IPS DF 4.7 (cell line): ENCODE measurements around the gene CISTR.
"Not testable (repeated sequence)": the region's sequence is repeated elsewhere in the genome, so short reads cannot be mapped to it uniquely, and the experiment has no call there.

ENCODE experiments used
- DNase-seq: peaks from one replicate; pipeline ENCODE4 v3.0.0-alpha.2; 2013; ENCODE audit warnings: low spot score; ENCODE audit errors: extremely low read depth

CISTR gene

DNA sequence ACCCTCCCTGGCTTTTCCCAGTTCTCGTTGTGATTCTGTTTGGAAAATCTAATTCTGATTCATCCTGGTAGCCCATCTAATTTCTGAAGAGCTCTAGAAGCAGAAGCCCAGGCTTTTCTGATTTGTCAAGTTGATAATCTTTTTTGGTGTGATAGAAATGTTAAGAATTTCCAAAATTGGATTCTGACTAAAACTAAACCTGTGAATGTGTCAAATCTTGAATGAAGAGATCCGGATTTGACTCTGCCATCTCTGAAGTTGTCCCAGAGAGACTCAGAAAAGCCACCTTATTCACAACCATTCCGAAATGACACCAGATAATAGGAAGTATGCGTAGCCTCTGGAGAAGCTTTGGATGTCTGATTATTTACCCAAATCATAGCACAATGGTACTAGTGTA lies 12.8 kb upstream of the CISTR start:
- DNase-seq, result no peak

DNA sequence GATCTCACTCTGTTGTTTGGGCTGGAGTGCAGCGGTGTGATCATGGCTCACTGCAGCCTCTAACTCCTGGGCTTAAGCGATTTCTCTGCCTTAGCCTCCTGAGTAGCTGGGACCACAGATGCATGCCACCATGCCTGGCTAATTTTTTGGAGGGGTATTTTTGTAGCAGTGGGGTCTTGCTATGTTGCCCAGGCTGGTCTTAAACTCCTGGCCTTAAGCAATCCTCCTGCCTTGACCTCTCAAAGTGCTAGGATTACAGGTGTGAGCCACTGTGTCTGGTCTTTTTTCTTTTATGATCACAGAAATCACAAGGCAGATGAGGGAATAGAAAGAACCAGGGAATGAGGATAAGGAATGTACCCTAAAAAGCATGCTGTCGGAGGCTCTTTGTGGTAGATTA lies 11.0 kb upstream of the CISTR start:
- DNase-seq, result not testable (repeated sequence)

DNA sequence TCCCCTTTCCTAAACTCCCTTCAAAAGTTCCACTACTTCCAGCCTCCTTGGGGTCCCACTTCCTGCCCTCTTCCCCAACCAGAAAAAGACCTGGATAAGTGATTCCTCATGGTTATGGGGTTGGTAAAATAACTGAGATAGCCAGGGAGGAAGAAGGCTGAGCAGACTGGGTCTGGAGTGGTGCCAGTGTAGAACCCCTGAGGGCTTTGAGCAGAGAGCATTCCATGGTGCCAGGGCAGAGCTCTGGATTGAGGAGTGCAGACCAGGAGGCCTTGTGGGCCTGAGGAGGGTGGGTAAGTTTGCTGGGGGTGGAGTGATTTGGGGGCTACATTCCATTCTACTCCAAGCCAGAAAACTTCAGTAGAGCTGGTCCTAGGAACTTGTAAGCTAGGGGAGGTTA lies 9.5 kb upstream of the CISTR start:
- DNase-seq, result no peak

DNA sequence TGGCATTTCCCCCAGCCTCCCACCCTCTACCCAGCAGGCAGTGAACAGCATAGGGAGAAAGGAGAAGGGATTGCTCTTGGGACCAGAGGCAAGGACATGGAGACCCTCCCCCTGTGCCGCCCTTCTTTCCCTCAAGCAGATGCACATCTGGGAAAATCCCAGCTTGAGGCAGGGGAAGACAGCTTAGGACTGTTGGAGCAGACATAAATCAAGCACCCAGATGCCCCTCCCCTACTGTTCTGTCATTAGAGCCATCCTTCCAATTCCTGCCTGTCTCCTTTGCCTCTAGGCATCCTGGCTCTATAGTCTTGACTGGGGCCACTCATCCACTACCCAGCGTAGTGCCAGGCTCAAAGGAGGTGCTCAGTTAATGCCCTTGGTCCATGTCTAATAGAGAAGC lies 7.5 kb upstream of the CISTR start:
- DNase-seq, result no peak

DNA sequence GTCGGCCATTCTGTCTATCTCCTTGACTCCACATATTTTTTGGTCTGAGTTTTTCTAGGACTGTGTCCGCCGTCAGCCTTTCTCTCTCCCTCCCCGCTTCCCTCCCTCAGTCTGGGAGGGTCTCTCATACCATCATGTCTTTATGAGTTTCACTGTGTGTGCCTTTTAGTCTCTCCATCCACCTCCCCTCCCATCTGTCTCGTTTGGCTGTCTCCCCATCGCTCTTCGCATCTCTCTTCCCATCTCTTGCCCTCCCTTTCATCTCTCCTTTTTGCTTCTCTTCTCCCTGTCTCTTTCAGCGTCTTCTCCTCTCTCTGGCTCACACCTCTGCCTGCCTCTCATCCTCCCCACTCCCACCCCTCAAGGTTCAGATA lies 6.9 kb upstream of the CISTR start:
- DNase-seq, result no peak

DNA sequence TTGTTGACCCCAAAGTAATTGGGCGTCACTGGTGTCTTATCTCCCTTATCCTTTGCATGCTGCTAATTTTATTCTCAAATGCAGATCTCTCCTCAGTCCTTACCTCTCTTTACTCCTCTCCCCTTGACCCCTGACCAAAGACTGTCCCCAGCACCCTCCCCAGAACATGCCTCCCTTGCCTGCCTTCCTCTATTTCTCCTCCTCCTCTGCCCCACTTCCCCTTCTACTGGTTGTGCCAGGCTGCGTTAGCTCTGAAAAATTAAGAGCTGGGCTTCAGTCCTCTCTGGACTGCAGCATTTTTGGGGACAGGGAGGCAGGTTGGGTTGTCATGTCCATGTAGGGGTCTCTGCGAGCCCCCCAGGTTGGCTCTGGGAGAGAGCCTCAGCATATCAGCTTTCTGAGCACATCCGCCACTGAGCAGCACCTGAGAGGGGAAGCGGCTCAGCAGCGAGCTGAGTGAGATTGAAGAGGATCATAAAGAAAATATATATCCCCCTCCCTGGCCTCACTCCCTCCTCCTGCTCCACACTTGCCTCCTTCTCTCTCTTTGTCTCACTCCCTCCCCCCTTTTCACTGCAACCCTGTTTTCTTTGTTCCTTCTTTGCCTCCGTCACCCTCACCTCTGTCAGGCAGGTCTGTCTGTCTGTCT lies 6.4 kb upstream of the CISTR start:
- DNase-seq, result no peak

DNA sequence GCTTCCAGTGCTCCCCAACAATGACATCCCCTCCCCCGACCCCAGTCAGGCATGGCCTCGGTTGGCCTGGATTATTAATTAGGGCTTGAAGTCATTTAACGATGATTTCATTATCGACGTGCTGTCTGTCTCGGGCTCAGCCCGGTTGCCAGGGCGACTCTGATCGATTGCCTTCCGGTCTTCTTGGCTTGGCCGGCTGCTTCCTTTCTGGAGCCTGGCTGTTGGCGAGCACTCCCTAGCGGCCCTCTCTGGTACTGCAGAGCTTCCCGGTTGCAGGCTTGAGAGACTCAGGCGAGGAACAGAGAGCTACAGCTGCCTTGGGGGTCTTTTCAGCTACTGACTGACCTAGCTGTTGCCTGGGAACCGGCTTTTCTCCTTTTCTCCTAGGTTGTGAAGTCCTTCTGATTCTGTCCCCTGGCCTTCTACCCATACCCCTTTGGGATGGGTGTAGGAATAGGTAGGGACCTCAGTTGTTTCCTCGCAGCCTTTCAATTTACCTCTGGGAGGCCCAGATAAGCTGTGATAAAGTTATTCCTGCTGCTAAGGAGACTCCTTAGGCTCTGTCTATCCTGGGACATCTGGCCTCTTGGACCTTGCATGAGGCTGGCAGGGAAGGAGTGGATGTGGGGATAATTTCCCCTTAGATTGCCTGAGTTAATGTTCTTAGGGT lies 5.5 kb upstream of the CISTR start:
- DNase-seq, result peak; percentile 93

DNA sequence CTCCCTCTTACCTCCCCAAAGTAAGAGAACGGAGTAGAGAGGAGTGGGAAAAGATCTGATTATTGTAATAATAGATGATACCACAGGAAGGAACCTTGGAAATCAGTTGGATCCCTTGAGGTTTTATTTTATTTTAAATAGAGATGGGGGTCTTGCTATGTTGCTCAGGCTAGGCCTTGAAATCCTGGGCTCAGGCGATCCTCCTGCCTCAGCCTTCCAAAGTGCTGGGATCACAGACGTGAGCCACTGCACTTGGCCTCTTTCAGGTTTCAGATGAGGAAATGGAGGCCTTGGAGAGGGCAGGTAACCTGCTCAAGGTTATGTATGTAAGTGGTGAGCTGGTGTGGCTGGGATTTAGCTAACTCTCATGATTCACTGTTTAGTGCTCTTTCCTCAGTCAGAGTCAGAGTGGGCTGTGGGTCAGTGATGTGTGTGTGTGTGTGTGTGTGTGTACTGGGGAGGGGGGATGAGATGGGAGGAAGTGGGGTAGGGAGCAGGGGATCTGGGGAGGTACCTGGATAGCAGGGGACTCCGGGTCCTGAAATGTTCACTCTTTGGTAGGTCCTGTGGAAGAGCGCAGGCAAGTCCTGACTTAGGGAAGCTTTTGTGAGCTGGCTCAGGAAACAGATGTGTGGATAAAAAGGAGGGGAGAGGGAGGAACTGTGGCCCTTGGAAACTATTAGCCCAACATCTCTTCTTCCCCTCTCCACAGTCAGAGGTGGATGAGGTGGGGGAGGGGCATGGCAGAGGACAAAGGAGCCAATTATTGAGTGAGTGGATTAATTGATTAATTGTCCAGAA lies 4.7 kb upstream of the CISTR start:
- no peak for DNase-seq

DNA sequence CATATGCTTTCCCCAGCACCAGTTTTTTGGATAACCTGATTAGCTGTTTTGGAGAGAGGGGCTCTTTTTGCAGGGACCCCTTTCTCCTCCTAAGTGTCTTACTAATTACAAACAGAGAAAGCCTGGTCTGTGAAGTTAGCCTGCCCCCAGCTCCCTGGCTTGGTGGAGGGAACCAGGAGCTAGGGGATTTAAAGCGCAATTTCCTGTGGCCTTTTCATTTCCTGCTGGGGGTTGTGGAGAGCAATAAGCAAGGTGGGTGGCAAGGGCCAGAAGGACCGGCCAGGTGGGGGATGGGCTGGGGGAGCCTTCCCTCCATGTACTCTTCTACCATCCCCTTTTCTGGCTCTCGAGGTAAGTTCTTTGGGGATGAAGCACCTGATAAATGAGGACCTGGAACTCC lies 4.1 kb upstream of the CISTR start:
- no peak for DNase-seq

DNA sequence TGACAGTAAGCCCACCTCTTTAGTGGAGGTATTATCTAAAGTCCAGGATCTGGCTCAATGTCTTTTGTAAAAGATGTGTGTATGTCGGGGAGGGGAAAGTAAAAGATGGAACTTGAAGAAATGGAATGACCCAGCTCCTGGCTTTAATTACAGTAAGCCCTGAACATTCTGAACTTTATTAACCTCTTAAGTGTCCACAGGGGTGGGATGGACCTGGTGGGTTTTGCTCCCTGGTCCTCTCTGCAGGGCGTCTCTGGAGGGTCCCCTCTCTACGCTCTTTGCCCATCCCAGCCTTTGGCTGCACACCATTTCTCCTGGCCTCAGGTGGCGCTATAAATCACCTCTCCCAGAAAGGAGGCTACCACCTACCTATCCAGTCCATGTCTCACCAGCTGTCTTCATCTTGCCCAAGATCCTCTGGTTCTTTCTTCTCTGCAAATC lies 3.7 kb upstream of the CISTR start:
- DNase-seq, result no peak

DNA sequence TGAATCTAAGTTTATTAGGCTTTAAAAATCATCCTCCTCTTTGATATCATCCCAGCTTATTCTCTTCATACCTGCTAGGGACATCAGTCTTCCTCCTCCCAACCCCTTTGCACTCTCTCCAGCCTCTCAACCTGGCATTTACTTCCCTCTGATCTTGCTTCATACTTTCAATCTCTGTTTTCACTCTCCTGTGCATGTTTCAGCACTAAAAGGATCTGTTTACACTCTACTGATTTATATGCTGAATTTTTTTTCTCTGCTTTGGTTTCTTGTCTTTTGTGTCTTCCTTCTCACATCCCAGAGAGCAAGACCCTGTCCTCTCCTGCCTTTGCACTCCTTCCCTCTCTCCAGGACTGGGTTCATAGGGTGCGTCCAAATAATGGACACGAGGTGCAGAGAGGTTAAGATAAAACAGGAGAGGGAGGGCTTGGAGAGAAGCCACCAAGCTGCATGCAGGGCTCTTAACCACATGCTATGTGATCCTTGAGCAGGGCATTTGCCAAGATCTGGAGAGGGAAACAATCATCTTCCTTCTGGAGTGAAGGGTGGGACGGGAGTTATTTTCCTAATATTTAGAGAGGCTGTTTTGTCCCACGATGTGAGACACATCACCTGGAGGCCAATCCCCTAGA lies 3.0 kb upstream of the CISTR start:
- no peak for DNase-seq

DNA sequence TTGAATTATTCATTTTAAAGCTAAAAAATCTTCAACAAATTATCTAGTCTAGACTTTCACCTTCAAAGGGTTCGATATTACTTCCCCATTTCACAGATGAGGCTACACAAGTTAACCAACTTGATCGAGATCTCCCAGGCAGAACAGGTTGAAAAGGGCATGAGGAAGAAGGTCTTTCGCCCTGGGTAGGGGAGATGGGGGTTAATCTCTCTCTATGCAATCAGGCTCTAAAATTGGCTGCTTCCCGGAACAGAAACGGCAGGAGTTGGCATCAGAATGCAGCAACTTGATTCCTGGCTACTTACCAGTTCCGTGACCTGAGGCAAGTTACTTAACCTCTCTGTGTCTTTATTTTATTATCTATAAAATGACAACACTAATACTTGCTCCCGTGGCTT lies 2.4 kb upstream of the CISTR start:
- no peak for DNase-seq

DNA sequence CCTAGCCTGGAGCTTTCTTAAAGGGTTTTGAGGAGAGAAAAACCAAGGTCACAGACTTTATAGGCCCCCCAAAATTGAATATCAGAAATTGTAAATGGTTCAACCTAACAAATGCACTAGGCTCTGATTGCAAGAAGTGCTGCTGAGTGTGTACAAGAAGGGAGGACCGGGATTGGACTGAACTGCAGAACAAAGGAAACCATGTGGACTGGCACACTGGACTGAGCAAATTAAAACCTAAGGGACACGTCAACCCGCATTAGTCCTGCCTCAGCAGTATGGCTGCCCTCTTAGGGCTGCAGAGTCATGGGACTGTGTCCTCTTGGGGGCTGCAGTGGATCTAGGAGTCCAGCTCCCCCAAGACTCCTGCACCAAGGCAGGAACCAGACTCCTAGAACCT lies 842 bp upstream of the CISTR start:
- DNase-seq, result no peak

DNA sequence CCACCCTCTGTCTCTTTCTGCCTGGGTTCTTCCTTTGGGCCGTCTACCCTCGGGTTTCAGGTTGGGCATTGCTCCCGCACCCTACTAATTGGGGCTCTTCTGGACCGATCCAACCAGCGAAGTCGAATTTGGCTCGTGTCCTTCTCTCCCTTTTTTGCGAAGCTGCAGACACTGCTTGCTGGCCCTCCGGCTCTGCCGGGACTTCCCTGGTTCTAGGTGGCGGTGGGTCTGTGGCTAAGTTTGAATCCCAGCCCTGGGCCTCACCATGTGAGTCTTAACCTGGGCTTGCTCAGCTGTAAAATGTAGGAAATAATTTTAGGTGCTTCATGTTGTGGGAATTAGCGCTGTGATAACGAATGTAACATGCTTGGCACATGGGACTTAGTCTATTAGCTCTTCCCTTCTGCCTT lies 418 bp upstream of the CISTR start:
- DNase-seq, result no peak

DNA sequence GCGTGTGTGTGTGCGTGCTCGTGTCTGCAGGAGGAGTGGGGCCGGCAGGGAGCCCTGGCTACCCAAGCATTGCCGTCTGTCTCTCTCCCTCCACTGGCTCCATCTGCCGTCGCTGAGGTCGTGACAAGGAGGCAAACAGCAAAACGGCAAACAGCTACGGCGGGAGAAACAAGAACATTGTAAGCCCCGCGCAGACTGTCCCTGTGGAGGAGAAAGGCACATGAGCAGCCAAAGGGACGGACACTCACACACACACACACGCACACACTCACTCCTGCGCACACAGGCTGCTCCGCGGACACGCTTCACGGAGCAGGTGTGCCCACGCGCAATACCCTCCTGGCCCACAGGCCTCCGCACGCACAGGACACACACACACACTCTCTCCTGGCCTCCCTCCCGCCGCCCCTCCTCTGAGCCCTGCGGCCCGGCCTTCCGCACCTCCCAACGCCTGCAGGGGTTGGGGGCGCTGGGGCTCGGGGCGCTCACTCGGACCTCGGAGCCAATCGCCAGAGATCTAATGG lies 905 bp downstream of the CISTR start:
- no peak for DNase-seq

DNA sequence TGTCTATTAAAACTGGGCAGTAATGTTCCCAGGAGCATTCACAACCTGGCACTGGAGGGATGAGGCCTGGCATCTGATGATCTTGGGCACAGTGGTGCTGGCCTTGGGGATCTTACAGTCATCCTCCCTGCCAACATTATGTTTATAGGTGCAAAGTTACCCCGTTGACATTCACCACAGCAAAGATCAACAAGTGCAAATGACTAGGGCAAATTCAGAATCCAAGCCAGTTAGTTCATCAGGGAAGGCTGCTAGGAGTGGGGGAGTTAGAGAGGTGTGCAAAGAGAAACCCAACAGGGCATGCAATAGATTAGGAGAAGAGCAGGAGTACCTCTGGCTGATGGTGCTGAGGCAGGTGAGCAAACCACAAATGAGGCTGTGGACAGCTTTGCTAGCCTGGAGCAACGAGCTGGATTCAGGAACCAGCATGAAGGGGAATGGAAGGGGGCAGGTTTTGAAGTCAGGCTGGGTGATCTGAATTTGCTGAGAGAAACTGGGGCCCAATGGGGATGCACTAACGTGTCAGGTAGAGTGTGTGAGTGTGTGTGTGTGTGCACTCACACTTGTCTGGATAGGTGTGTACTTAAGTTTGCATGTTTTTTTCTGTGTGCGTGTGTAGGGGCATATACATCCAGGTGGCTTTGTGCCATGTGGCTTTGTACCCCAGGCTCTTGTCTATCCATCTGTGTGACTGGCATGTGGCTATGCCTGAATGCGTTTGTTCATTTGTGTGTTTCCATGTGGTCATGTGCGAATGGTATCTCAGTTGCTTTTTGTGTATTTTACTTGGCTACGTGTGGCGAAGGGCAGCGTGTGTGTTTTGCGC lies 1.6 kb downstream of the CISTR start:
- DNase-seq, result no peak

DNA sequence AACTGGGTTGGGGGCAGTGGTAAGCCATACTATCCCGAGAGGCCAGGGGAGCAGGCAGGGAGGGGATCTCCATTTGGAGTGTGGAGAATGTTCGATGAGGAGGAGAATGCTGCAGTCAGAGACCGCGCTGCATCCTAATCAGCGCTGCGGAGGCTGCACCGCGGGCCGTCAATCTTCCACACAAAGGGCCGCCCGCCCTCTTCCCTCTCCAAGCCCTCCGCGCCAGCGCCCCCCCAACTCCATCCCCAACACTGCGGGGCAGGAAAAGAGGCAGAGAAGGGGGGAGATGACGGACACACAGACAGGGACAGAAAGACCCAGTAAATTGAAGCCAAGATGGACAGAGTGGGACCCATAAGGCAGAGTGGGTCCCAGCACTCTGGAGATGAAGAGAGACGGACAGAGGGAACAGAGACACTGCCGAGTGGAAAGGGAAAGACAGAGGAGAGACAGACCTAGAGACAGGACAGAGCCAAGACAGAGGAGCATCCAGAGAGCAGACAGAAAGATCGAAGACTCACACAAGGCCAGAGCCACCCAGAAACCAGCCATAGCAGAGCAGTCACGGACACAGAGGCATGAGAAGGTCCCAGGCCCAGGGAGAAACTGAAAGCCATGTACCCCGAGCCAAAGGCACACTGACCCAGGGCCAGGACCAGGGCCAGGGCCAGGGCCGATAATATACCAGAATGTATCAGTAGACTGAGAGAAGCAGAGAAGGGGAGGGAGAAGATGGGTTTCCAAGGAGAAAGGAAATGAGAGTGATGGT lies 3.5 kb downstream of the CISTR start:
- DNase-seq, result no peak

DNA sequence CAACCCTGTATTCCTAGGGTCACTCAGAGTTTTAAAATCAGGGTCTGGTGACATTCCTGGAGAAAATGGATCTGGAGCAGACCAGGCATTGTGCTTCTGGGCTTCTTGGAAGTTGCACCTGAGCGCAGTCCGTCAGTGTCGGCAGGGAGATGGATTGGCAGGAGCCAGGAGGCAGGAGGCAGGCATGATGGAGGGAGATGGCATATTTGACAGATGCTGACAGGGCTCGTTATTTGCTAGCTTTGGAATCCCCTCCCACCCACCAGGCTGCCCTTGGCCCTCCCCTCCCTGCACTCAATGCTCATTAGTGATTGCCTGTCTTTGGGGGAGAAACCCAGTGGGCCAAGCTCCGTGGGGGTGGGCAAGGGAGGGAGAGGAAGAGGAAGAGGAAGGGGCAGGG lies 4.7 kb downstream of the CISTR start:
- no peak for DNase-seq

DNA sequence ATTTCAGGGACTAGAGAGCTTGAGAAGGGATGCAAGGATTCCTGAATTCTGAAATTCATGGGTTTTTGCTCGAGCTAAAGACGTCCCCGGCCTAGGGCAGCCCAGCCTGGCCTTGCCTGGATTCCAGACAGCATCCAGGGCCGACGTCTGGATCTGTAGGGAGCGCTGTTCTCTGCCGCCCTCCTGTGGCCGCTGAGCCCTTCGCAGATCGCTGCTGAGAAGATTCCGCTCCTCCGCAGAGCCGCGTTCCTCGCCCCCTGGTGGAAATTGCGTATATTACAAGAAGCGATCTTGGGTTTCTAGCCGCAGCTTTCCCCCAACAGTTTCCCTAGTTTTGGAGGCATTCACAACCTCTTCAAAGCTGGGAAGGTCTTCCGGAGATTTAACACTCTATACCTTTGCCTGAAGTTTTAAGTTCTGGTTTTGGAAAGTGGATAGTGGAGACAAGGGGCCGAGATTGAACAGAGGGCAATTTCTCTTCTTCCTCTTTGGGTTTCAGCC lies 5.1 kb downstream of the CISTR start:
- DNase-seq, result peak; percentile 91

DNA sequence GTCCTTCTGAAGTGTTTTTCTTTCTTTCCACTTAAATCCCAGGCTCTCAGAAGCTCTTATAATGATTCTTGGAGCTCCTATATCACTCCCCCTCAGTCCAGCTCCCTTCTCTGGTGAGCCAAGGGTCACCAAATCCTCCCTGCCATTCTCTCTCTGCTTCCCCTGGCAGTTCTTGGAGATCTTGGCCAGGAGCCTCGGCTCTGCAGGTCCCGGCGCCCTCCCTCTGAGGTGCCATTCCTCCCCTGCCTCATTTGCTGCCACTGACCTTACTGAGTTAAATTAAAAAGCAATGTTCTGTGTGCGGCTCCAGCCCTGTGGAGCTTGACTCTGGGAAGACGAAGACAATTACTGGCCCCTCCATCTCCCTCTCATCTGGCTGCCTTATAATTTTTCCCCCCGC lies 7.0 kb downstream of the CISTR start:
- DNase-seq, result no peak
